ENCODE data around the gene MAST4.

GRCh38 chr5:67031057-67031443 is 434.9 kb downstream of the MAST4 start:
- TF ChIP-seq EZH2 (optimal IDR thresholded peaks at IDR 0.05; ENCODE audit: low read depth, low read length): no peak
- TF ChIP-seq CTCF (IDR thresholded peaks at IDR 0.05; ENCODE audit: low read length): no peak

Data from MM.1S (cell line).